MG63 (cell line): Measurements from ENCODE around the gene SNF8. TPM values are rescaled to one million over a fixed set of nuclear protein-coding genes. Genes with fewer than 3 reads are reported as not detected.

ENCODE experiments used
- DNase-seq: peaks from one replicate; pipeline ENCODE4 v3.0.0-alpha.2; 2020
- H3K27me3 ChIP-seq: fragments of 250-450 bp; sonication (Bioruptor Pico); 2 replicates; pipeline ENCODE4 v1.5.1; 2020; ENCODE audit warnings: mild to moderate bottlenecking, moderate library complexity
- H3K36me3 ChIP-seq: fragments of 250-450 bp; sonication (Bioruptor Pico); 2 replicates; pipeline ENCODE4 v1.5.1; 2020; ENCODE audit warnings: mild to moderate bottlenecking, moderate library complexity
- H3K4me3 ChIP-seq: fragments of 250-450 bp; sonication (Bioruptor Pico); 2 replicates; pipeline ENCODE4 v1.5.1; 2020; ENCODE audit warnings: mild to moderate bottlenecking, moderate library complexity
- H3K9me3 ChIP-seq: fragments of 250-450 bp; sonication (Bioruptor Pico); 2 replicates; pipeline ENCODE4 v1.5.1; 2020; ENCODE audit warnings: mild to moderate bottlenecking, moderate library complexity
- total RNA-seq: library from RNA; depleted of rRNA; stranded (reverse); fragments of >200 nt; shearing (Covaris generic); gene quantifications from 2 replicates; pipeline ENCODE4 v1.2.3, GENCODE V29; 2014; ENCODE audit warnings: low replicate concordance; rRNA removed

Gene SNF8
- total RNA-seq = 266 and 293 TPM in 2 replicates

DNA sequence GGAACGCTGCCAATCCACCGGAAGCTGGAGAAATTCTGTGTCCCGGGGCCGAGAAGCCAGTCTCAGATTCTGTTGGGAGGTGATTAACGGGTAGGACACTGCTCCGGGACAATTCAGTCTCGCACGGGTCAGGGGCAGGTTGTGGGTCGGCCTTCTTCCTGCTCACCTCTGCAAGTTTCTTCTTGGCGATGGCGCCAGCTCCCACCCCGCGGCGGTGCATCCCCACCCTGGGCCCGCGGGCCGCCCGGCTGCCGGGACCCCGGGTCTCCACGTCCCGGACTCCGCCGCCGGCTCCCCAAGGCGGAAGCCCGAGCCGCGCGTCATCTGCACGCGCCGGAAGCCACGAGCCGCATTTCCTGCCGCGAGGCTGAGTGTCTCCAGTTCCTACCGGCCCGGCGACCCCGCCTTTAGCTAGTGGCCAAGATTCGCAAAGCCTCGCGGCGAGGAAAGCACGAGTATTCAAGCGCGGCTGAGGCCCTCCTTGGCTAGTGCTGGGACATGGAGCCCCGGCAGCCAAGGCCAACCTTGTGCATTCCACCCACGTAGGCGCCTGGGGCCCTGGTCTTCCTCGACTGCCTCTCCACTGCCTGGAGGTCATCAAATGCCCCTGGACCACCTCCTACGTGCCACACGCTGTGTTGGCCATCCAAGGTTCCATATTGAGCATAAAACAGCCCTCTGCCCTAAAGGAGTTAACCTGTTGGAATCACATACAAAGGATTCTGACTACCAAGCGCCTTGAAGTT is at the start of gene SNF8:
Gene SNF8, minus strand, starts transcription at position 328 of the 746 bp plus-strand sequence. Its CDS starts 108 bp downstream, at position 220.
- peak within 1 kb of the TSS; percentile 85 for H3K4me3 ChIP-seq
- no peaks in the 10 kb centered on the region for H3K9me3 ChIP-seq
- H3K27me3 ChIP-seq = no peaks in the 10 kb centered on the region
- peaks cover 26% of the 10 kb centered on the region for H3K36me3 ChIP-seq
- peak; percentile 98 for DNase-seq

DNA sequence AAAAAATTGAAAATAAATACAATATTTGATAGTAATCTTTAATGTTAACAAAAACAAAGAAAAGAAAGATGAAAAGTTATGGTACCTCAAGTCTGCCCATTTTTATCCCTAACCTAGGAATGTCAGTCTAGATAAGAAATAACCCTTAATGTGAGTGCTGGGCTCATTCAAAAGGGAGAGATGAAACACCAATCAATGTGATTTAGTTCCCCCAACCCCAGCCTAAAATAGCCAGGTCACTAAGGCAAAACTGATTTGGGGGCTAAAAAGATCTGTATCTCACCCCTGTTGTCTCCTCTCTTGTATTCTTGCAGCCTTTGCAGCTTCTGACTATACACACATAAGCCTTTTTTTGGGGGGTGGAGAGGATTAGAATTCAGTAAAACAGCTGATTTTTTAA is 49.3 kb upstream of the SNF8 start:
- no peaks in the 10 kb centered on the region for H3K9me3 ChIP-seq
- H3K36me3 ChIP-seq = no peaks in the 10 kb centered on the region
- H3K4me3 ChIP-seq = no peak overlapping the region
- peaks cover 89% of the 10 kb centered on the region for H3K27me3 ChIP-seq
- no peak for DNase-seq

- Histone ChIP-seq H3K36me3 (no peaks in the 10 kb centered on the region), H3K27me3 (peaks cover 94% of the 10 kb centered on the region), H3K4me3 (no peak overlapping the region), H3K9me3 (no peaks in the 10 kb centered on the region)
- no peak for DNase-seq
Observed at GRCh38 chr17:48993305-48993704, 48.7 kb upstream of the SNF8 start.

DNA sequence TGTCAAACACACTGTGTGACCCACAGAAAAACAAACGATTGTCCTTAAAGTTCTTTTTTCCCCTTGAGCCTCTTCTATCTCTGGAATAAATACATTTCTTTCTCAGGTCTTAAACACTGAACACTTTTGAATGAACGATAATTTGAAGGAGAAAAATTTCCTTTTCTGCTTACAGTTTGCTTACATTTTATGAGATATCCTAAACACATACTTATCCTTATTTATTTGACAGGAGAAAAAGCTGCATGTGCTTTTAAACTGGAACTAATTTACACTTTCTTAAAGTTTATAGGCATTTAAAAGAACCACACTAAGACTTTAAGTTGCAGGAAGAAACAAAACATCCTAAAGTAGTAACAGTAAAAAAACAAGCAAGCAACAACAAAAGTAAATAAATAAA is 47.8 kb upstream of the SNF8 start:
- Histone ChIP-seq H3K9me3 (no peaks in the 10 kb centered on the region), H3K36me3 (no peaks in the 10 kb centered on the region), H3K4me3 (no peak overlapping the region), H3K27me3 (peaks cover 94% of the 10 kb centered on the region)
- DNase-seq = no peak

DNA sequence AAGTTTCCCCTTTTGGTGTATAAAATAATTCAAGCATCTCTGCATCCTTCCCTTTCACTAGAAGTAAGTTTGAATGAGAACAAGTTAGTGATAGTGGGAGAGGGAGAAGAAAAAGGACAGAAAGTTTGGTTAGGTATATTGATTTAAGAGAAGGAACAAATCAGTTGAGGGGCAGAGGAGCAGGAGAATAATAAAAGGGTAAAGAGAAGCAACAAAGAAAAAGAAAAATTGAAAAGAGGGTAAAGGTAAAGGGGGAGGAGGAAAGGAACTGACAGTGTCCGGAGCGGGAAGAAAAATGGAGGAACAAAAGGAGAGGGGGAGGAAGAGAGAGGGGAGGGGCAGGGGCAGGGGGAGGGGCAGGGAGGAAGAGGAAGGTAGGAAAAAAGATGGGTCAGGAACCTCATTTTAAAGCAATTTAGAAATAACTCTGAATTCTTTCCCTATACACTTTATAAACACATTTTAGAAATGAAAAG is 46.3 kb upstream of the SNF8 start:
- no peak for DNase-seq
- no peaks in the 10 kb centered on the region for H3K36me3 ChIP-seq
- no peak overlapping the region for H3K4me3 ChIP-seq
- H3K27me3 ChIP-seq = peaks cover 93% of the 10 kb centered on the region
- no peaks in the 10 kb centered on the region for H3K9me3 ChIP-seq

DNA sequence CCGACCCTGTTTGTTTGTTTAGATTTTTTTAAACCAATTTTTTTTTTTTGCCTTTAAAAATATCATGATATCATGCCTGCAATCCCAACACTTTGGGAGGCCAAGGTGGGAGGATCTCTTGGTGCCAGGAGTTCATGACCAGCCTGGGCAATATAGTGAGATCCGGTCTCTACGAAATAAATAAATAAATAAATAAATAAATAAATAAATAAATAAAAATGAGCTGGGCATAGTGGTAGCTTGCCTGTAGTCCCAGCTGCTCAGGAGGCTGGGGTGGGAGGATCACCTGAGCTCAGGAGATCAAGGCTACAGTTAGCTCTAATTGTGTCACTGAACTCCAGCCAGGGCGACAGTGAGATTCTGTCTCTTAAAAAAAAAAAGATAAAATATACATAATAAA is 44.5 kb upstream of the SNF8 start:
- no peaks in the 10 kb centered on the region for H3K36me3 ChIP-seq
- H3K4me3 ChIP-seq = no peak overlapping the region
- no peak for DNase-seq
- no peaks in the 10 kb centered on the region for H3K9me3 ChIP-seq
- peaks cover 89% of the 10 kb centered on the region for H3K27me3 ChIP-seq

DNA sequence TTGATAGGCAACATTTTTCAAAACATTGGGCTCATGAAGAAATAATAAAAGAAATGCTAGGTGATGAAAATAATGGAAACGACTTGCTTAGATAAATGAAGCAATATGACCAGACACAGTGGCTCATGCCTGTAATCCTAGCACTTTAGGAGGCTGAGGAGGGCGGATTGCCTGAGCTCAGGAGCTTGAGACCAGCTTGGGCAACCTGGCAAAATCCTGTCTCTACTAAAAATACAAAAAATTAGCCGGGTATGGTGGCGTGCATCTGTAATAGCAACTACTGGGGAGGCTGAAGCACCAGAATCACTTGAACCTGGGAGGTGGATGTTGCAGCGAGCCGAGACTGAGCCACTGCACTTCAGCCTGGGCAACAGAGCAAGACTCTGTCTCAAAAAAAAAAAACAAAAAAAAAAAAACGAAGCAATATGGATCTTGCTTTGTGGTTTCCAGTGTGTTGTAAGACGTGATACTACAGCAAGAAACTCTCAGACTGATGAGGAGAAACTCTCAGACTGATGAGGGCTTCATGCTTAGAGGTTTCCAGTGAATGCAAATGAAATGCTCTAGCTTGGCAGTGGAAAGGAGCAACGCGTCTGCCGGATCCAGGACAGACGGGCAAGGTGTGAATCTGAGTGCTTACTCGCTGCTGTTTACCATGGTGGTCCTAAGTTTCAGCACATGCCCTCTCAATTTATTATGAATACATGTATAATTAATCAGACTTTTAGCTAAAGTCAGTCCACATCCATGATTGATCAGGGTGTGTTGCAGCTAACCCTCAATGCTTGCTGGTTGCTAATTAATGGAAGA is 41.0 kb upstream of the SNF8 start:
- no peak for DNase-seq
- peaks cover 62% of the 10 kb centered on the region for H3K27me3 ChIP-seq

GRCh38 chr17:48981927-48982539 is 37.4 kb upstream of the SNF8 start:
- no peak for DNase-seq
- Histone ChIP-seq H3K27me3 (peaks cover 28% of the 10 kb centered on the region), H3K4me3 (no peak overlapping the region), H3K9me3 (peaks cover 7% of the 10 kb centered on the region), H3K36me3 (no peaks in the 10 kb centered on the region)

More for the DNA sequence above, 41.0 kb upstream of the SNF8 start:
- Histone ChIP-seq H3K4me3 (no peak overlapping the region), H3K9me3 (peaks cover 7% of the 10 kb centered on the region), H3K36me3 (no peaks in the 10 kb centered on the region)

DNA sequence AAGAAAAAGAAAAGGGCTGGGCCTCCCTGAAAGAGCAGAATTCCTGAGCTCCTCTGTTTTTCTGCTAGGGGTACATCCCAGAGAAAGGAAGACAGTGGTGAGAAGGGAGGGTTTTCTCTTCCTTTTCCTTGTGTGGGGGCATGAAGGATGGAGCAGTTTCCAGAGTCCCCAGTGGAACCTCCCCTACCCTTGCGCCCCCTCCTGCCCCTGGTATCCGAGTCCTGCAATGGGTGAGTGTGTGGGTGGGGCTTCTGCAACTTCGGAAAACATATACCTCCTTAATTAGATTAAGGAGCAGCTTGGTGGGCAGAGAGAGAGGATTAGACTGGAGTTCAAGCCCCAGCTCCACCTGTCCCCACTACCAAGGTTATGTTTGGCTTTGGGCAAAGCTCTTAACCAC is 29.2 kb upstream of the SNF8 start:
- no peak for DNase-seq
- Histone ChIP-seq H3K9me3 (no peaks in the 10 kb centered on the region), H3K4me3 (no peak overlapping the region), H3K36me3 (no peaks in the 10 kb centered on the region), H3K27me3 (no peaks in the 10 kb centered on the region; the same call in 1 of the 2 replicates)

DNA sequence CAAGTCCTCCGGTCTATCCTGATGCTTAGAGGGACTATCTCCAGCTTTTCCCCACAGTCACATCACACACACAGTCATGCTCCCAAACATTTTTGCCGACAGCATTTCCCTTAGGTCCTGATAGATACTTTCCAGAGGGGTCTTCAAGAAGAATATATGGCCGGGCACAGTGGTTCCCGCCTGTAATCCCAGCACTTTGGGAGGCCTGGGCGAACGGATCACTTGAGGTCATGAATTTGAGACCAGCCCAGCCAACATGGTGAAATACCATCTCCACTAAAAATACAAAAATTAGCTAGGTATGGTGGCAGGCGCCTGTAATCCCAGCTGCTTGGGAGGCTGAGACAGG is 28.1 kb upstream of the SNF8 start:
- no peaks in the 10 kb centered on the region for H3K9me3 ChIP-seq
- no peak overlapping the region for H3K4me3 ChIP-seq
- DNase-seq = no peak
- H3K27me3 ChIP-seq = no peaks in the 10 kb centered on the region; the same call in 1 of the 2 replicates
- H3K36me3 ChIP-seq = no peaks in the 10 kb centered on the region

GRCh38 chr17:48970865-48971687 is 26.4 kb upstream of the SNF8 start:
- Histone ChIP-seq H3K27me3 (no peaks in the 10 kb centered on the region), H3K36me3 (no peaks in the 10 kb centered on the region), H3K9me3 (no peaks in the 10 kb centered on the region), H3K4me3 (no peak overlapping the region)
- DNase-seq = no peak

GRCh38 chr17:48970224-48970623 is 25.6 kb upstream of the SNF8 start:
- Histone ChIP-seq H3K4me3 (no peak overlapping the region), H3K27me3 (no peaks in the 10 kb centered on the region), H3K9me3 (no peaks in the 10 kb centered on the region), H3K36me3 (no peaks in the 10 kb centered on the region)
- DNase-seq = no peak

- H3K36me3 ChIP-seq = no peaks in the 10 kb centered on the region
- no peak overlapping the region for H3K4me3 ChIP-seq
- DNase-seq = peak; percentile 70
- no peaks in the 10 kb centered on the region for H3K9me3 ChIP-seq
- H3K27me3 ChIP-seq = no peaks in the 10 kb centered on the region
Observed at GRCh38 chr17:48961516-48962233, 17.0 kb upstream of the SNF8 start.

- Histone ChIP-seq H3K9me3 (no peaks in the 10 kb centered on the region), H3K4me3 (no peak overlapping the region), H3K36me3 (no peaks in the 10 kb centered on the region), H3K27me3 (no peaks in the 10 kb centered on the region)
- no peak for DNase-seq
Observed at GRCh38 chr17:48960834-48961515, 16.3 kb upstream of the SNF8 start.

GRCh38 chr17:48954300-48954755 is 9.7 kb upstream of the SNF8 start:
- Histone ChIP-seq H3K4me3 (no peak overlapping the region), H3K9me3 (no peaks in the 10 kb centered on the region), H3K36me3 (no peaks in the 10 kb centered on the region), H3K27me3 (no peaks in the 10 kb centered on the region)
- DNase-seq = peak; percentile 50
